ENCODE measurements around the gene CDC73. TPM values are rescaled to one million over a fixed set of nuclear protein-coding genes. Genes with fewer than 3 reads are reported as not detected.

Gene CDC73
- total RNA-seq, 2 donors from 2014 or later: 22.6 to 37.9 TPM

GRCh38 chr1:193142409-193142808, 20.6 kb downstream of the CDC73 start:
- ATAC-seq (no peak), DNase-seq (no peak)
- Histone ChIP-seq H3K27me3 (no peaks in the 10 kb centered on the region), H3K27ac (no peak overlapping the region), H3K4me3 (no peak overlapping the region), H3K36me3 (replicated peaks in 1 of 2; ENCODE audit: insufficient read depth in 1 of 2, low read depth in 2 of 2) (peaks cover 0 to 8% of the 10 kb centered on the region in 2 donors), H3K4me1 (no peaks in the 10 kb centered on the region), H3K9me3 (no peaks in the 10 kb centered on the region)
- 64 to 75% methylated on average over 2 of the region's 2 CpGs for WGBS, 2 donors
- TF ChIP-seq POLR2A (IDR thresholded peaks at IDR 0.05): no peak
- TF ChIP-seq, protein P1, sequence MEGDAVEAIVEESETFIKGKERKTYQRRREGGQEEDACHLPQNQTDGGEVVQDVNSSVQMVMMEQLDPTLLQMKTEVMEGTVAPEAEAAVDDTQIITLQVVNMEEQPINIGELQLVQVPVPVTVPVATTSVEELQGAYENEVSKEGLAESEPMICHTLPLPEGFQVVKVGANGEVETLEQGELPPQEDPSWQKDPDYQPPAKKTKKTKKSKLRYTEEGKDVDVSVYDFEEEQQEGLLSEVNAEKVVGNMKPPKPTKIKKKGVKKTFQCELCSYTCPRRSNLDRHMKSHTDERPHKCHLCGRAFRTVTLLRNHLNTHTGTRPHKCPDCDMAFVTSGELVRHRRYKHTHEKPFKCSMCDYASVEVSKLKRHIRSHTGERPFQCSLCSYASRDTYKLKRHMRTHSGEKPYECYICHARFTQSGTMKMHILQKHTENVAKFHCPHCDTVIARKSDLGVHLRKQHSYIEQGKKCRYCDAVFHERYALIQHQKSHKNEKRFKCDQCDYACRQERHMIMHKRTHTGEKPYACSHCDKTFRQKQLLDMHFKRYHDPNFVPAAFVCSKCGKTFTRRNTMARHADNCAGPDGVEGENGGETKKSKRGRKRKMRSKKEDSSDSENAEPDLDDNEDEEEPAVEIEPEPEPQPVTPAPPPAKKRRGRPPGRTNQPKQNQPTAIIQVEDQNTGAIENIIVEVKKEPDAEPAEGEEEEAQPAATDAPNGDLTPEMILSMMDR (IDR thresholded peaks at IDR 0.05): no peak
- intact Hi-C loops (cut with DNase I): no loop called here

GRCh38 chr1:193143285-193143684, 21.5 kb downstream of the CDC73 start:
- Histone ChIP-seq H3K36me3 (replicated peaks in 1 of 2; ENCODE audit: insufficient read depth in 1 of 2, low read depth in 2 of 2) (peaks cover 0 to 11% of the 10 kb centered on the region in 2 donors), H3K9me3 (no peaks in the 10 kb centered on the region), H3K4me1 (no peaks in the 10 kb centered on the region), H3K27ac (no peak overlapping the region), H3K27me3 (no peaks in the 10 kb centered on the region), H3K4me3 (no peak overlapping the region)
- 78% methylated on average over 1 of the region's 1 CpG for WGBS, 2 donors
- DNase-seq (no peak), ATAC-seq (no peak)
- TF ChIP-seq POLR2A (IDR thresholded peaks at IDR 0.05): no peak
- TF ChIP-seq, protein P1 (IDR thresholded peaks at IDR 0.05): peak in 6 of 7 experiments; percentile 7 to 32 (median 27)
- intact Hi-C loops (cut with DNase I): no loop called here

GRCh38 chr1:193144361-193144938, 22.6 kb downstream of the CDC73 start:
- TF ChIP-seq, protein P1 (IDR thresholded peaks at IDR 0.05): no peak
- no peak for TF ChIP-seq POLR2A (IDR thresholded peaks at IDR 0.05)
- no peak overlapping the region for H3K4me3 ChIP-seq
- no peaks in the 10 kb centered on the region for H3K4me1 ChIP-seq
- no peak for ATAC-seq
- peaks cover 0 to 14% of the 10 kb centered on the region in 2 donors for H3K36me3 ChIP-seq (replicated peaks in 1 of 2; ENCODE audit: insufficient read depth in 1 of 2, low read depth in 2 of 2)
- no peak overlapping the region for H3K27ac ChIP-seq
- no peaks in the 10 kb centered on the region for H3K27me3 ChIP-seq
- DNase-seq: no peak
- intact Hi-C loops (cut with DNase I): no loop called here
- WGBS, 2 donors: 70 to 72% methylated on average over 5 of the region's 5 CpGs
- H3K9me3 ChIP-seq: no peaks in the 10 kb centered on the region

DNA sequence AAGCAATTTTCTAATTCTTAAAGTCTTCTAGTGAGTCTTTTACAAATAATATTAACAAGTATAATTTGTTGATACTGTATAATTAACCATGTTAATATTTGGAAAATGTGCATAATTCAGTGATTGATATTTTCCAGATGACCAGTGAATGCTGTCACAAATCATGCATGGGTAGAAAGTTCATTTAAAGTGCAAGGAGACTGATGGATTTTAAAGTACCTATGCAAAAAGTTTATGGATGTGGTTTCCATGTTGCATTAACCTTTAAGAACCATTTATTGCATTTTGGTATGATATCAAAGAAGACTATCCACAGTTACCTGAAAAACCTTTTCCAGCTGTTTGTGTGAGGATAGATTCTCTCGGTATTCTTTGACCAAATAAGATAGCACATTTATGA, 23.2 kb downstream of the CDC73 start:
- no peak for ATAC-seq
- intact Hi-C loops (cut with DNase I): no loop called here
- H3K9me3 ChIP-seq: no peaks in the 10 kb centered on the region
- no peak for TF ChIP-seq POLR2A (IDR thresholded peaks at IDR 0.05)
- TF ChIP-seq, protein P1 (IDR thresholded peaks at IDR 0.05): no peak
- no peak for DNase-seq
- no peak overlapping the region for H3K27ac ChIP-seq
- no peak overlapping the region for H3K4me3 ChIP-seq
- no peaks in the 10 kb centered on the region for H3K4me1 ChIP-seq
- 92 to 100% methylated on average over 1 of the region's 1 CpG for WGBS, 2 donors
- H3K27me3 ChIP-seq: no peaks in the 10 kb centered on the region
- peaks cover 0 to 11% of the 10 kb centered on the region in 2 donors for H3K36me3 ChIP-seq (replicated peaks in 1 of 2; ENCODE audit: insufficient read depth in 1 of 2, low read depth in 2 of 2)

Measured in body of pancreas (tissue), 4 donors.